GM19452 (cell line): ENCODE results near the gene DDR2.
A peak's percentile ranks its signal among the peaks of the same experiment; 100 is the strongest.
"Not testable (repeated sequence)": the region's sequence is repeated elsewhere in the genome, so short reads cannot be mapped to it uniquely, and the experiment has no call there.

ENCODE experiments used
- ATAC-seq: cut with Tn5 transposase; IDR thresholded peaks from one replicate; pipeline ENCODE4 v1.9.1; 2021; ENCODE audit not compliant: unreplicated experiment

DDR2 gene

GRCh38 chr1:162717548-162718184, 85.4 kb downstream of the DDR2 start:
- no peak for ATAC-seq

- no peak for ATAC-seq
Observed at GRCh38 chr1:162719678-162720077, 87.4 kb downstream of the DDR2 start.

GRCh38 chr1:162720996-162721395, 88.7 kb downstream of the DDR2 start:
- no peak for ATAC-seq

GRCh38 chr1:162721471-162721870, 89.2 kb downstream of the DDR2 start:
- ATAC-seq = no peak

GRCh38 chr1:162722036-162722435, 89.8 kb downstream of the DDR2 start:
- no peak for ATAC-seq

GRCh38 chr1:162724583-162725120, 92.4 kb downstream of the DDR2 start:
- ATAC-seq = no peak

GRCh38 chr1:162725301-162725837, 93.1 kb downstream of the DDR2 start:
- no peak for ATAC-seq

GRCh38 chr1:162726555-162726954, 94.3 kb downstream of the DDR2 start:
- ATAC-seq = no peak

- not testable (repeated sequence) for ATAC-seq
Observed at GRCh38 chr1:162727493-162727892, 95.2 kb downstream of the DDR2 start.

- ATAC-seq = no peak
Observed at GRCh38 chr1:162728573-162728972, 96.3 kb downstream of the DDR2 start.

GRCh38 chr1:162729195-162729774, 97.0 kb downstream of the DDR2 start:
- not testable (repeated sequence) for ATAC-seq

GRCh38 chr1:162732094-162732493, 99.8 kb downstream of the DDR2 start:
- no peak for ATAC-seq

- ATAC-seq = no peak
Observed at GRCh38 chr1:162732566-162733335, 100.5 kb downstream of the DDR2 start.

- no peak for ATAC-seq
Observed at GRCh38 chr1:162733336-162733590, 101.0 kb downstream of the DDR2 start.

- ATAC-seq = no peak
Observed at GRCh38 chr1:162734047-162734446, 101.8 kb downstream of the DDR2 start.

- ATAC-seq = no peak
Observed at GRCh38 chr1:162736184-162736583, 103.9 kb downstream of the DDR2 start.

- peak; percentile 89 for ATAC-seq
Observed at GRCh38 chr1:162736633-162737067, 104.4 kb downstream of the DDR2 start.

- no peak for ATAC-seq
Observed at GRCh38 chr1:162740755-162741154, 108.5 kb downstream of the DDR2 start.

GRCh38 chr1:162741574-162741973, 109.3 kb downstream of the DDR2 start:
- no peak for ATAC-seq

GRCh38 chr1:162746264-162746942, 114.1 kb downstream of the DDR2 start:
- ATAC-seq = not testable (repeated sequence)

GRCh38 chr1:162753001-162753658, 120.9 kb downstream of the DDR2 start:
- ATAC-seq = no peak
